NCI-H2196 treated with DMSO at 0.1 percent for 48 hours (cell line): Measurements from ENCODE around the gene SLC12A5.

Source experiments
- DNase-seq: peaks from one replicate; lab custom pipeline; 2025; ENCODE audit not compliant: unreplicated experiment; lab: John Stamatoyannopoulos, UW

The SLC12A5 gene

GRCh38 chr20:46025376-46025783 is 3.6 kb upstream of the SLC12A5 start:
- no peak for DNase-seq

DNA sequence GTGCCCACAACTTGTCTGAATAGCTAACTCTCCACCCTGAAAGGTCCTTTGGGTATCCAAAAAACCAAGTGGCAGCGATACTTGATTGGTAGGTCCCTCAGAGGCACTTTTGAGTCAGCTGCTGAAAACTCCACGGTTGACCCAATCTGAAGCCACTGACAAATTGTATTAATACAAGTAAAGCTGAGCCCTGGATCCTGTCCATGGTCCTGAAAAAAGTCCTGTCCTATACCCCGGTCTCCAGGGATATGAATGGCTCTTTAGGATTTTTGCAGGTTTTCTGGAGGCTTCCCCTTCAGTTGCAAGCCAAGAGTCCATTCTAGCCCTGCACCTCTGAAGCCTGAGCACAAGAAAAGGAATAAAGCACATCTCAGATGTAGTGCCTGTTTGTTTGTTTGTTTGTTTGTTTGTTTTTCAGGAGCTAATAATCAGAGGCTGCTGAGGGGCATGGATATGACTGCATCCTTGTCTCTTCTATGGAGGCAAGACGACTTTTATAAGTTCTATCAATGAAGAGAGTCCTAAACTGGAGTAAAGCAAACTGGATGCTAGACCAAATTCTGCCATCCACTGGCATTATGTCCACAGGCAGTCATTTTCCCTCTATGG is 1.7 kb upstream of the SLC12A5 start:
- no peak for DNase-seq

DNA sequence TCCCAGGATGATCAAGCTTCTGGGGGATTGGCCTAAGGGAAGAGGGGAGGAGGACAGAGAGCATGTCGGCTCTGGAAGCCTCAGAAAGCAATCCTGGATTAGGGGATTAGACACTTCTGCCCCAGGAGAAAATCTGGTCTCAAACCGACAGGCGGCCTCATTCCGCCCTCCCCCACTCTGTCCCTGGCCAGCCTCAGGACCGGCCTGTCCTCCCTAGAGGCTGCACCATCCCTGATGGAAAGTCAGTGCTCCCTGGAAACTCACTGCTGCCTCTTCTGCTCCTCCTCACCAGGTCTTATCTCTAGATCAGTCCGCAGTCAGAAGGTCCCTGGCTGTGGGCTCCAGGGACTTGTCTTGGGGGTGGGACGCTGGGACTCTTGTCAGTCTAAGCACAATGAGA is 905 bp upstream of the SLC12A5 start:
- no peak for DNase-seq

DNA sequence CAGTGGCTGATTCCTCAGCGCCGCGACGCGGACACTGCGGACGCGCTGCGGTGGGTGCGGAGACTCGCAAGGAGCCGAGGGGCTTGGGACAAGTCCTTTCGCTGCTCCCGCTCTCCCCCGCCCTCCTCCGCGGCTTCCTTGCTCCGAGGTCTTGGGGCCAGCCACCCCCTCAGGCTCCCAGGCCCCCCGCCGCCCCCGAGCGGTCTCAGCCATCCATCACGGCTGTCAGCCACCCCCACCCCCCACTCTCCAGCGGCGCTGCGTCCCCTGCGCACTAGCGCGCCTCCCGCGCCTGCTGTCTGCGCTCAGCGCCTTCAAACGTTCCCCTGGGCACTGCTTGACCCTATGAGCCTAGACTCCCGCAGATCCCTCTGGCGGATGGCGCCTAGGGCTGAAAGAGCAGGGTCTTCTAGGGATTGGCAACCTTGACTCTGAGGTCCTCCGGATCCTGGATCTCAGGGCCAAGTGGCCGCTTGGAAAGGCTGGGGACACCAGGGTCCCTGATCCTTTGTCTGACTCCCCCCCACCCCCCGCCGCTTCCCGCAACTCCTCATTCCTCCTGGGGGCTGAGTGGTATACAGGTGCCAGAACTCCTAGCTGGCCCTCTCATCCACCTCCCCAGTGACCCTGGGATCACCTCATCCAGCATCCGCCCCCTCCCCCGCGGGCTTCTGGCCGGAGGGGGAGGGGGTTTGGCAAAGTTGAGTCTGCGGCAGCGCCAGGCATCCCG is 1.4 kb downstream of the SLC12A5 start:
- no peak for DNase-seq

DNA sequence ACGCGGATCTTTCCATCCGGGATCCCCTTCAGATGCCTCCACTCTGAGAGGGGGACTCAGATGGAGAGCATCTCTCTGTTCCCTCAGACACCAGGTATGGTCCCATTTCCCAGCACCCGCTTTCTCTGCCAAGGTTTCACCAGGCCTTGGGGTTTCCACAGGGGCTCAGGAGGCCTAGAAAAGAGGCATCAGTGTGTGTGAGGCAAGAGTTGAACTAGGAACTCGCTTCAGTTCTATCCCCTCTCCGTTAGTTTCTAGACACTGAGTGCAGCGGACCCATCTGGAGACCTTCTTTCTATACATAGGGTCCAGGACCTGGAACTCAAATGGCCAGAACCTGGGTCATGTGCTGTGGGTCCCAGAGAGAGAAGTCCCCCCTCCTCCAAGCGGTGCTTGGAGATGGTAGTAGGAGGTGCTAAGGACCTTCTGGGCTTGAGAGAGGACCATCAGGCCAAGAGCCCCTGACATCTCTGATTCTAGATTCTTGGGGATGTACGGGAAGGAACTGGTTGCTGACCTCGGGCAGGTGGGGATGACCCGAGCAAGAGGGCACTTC is 2.1 kb downstream of the SLC12A5 start:
- no peak for DNase-seq

DNA sequence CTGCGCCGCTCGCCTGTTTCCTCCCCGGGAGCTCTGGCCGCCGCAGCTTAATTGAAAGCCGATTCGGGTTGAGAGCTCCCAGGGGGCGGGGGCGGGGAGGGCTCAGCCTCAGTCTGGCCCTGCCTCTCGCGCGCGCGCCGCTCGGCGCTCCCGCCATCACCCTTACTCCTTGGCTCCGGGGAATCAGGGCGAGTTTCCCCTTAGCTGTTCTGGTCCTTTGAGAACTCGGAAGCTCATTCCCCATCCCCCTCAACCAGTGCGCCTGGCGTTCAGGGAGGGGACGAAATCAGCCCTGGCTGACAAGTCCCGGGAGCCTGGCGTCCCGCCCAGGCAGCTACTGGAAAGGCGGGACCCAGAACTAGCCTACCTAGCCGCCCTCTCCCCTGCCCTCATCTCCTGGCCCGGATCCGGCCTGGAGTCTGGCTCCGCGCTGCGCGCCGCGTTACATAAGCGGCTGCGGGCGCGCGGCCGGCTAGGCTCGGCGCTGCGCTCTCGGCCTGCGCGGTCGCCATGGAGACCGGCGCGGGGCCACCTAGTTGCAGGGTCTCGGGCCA is 2.8 kb downstream of the SLC12A5 start:
- DNase-seq = peak; percentile 93

DNA sequence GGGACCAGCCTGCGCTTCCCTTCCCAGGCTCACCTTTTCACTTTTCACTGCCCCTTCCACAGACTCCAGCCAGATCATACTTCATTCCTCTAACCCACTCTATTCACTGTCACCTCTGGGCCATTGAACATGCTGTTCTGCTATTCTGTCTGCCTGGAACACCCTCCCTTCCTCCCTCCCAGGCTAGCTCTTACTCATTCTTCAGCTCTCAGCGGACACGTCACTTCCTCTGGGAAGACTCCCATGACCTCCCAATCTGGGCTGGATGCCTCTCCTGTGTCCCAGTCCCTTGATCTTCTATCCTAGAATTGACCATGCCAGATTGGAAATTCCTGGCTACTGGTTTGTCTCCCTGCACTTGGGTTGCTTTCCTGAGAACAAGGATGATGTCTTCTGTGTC is 5.0 kb downstream of the SLC12A5 start:
- DNase-seq = no peak

GRCh38 chr20:46035253-46035652 is 6.2 kb downstream of the SLC12A5 start:
- no peak for DNase-seq

- DNase-seq = no peak
These were observed 6.7 kb downstream of the SLC12A5 start for GRCh38 chr20:46035713-46036112.

DNA sequence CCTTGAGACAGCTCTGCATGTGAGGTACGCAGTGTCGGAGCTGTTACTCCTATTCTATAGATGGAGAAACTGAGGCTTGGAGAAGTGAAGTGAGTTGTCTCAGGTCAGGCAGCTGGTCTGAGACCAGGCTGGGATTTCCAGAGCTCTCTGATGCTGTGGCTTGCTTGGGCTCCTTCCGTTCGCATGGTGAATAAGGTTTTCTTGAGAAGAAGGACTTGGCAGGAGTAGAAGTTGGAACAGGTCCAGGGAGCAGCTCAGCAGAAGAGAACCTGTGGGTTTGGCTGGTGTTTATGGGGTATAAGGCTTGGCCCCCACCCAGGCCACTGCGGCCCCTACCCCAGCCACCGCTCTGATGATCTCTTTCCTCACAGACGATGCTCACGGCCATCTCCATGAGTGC is 7.4 kb downstream of the SLC12A5 start:
- no peak for DNase-seq

- DNase-seq = no peak
These were observed 8.0 kb downstream of the SLC12A5 start for GRCh38 chr20:46037036-46037435.

GRCh38 chr20:46040902-46041535 is 12.0 kb downstream of the SLC12A5 start:
- DNase-seq = no peak

GRCh38 chr20:46043556-46043955 is 14.5 kb downstream of the SLC12A5 start:
- no peak for DNase-seq

DNA sequence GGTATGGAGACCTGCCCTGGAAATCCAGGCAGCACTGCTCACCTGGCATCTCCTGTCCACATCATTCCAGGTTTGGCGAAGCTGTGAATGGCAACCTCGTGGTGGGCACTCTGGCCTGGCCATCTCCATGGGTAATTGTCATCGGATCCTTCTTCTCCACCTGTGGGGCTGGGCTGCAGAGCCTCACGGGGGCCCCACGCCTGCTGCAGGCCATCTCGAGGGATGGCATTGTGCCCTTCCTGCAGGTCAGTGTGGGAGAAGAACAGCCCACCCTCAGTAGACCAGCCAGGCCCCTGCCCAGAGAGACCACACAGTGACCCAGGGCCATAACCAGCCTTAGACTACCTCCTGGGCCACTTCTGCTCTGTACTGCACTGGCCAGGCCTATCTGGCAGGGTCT is 15.9 kb downstream of the SLC12A5 start:
- no peak for DNase-seq

DNA sequence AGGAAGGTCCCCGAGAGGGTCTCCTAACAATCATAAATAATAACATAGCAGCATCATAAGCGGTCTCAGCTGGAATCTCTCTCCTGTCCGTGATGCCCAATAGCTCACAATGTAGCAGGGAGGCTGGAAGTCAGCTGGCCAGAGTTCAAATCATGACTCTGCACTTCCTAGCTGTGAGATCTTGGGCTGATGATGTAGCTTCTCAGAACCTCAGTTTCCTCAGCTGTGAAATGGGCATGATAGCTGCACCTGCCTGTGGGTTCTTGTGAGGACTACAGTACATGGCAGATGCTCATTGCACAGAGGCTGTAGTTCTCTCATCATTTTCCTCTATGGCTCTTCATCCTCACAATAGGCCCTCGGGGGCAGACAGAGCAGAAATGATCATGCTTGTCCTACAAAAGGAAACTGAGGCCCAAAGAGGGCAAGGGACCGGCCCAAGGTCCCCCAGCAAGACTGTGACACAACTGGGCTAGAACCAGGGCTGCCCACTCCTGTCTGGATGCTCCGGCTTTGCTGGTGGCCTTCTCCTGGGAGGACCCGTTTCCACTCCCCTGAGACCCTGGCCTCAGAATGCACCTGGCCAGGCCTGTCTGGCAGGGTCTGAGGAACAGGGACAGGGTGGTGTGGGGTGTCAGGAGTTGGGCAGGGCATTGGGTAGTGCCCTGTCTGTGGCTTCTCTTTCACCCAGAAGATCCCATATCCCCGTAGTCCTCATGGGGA is 17.7 kb downstream of the SLC12A5 start:
- no peak for DNase-seq

GRCh38 chr20:46047821-46048220 is 18.8 kb downstream of the SLC12A5 start:
- no peak for DNase-seq

DNA sequence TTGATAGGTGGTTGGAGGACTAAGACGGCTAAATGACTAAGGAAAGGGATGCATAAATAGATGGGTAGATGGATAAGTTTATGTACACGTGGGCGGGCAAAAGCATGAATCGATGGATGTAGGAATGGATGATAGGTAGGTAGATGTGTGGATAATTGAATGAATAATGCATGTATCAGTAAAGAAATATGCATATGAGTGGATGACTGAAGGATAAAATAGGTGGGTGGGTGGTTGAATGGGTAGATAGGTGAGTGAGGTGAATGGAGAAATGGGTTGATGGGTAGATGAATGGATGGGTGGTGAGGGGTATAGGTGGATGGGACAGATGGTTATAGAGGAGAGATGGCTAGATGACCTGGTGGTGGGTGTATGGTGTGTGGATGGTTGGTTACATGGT is 20.2 kb downstream of the SLC12A5 start:
- DNase-seq = no peak

GRCh38 chr20:46049815-46050214 is 20.8 kb downstream of the SLC12A5 start:
- no peak for DNase-seq

DNA sequence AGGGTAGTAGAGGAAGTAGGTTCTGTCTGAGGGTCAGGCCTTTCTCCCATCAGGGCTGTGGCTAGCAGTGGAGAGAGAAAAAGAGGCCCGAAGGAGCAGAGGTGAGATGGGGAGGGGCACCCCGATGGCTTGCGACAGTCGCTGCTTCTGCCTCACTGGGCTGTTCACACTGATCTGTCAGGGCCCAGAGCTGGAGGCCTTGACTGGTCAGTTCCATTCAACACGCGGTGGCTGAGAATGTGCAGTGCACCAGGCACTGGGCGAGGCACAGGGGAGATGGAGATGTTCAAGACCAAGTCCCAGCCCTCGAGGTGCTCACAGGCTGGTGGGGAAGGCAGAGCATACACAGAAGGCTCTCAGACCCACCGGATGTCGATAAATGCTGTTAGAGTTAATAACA is 21.4 kb downstream of the SLC12A5 start:
- DNase-seq = no peak

DNA sequence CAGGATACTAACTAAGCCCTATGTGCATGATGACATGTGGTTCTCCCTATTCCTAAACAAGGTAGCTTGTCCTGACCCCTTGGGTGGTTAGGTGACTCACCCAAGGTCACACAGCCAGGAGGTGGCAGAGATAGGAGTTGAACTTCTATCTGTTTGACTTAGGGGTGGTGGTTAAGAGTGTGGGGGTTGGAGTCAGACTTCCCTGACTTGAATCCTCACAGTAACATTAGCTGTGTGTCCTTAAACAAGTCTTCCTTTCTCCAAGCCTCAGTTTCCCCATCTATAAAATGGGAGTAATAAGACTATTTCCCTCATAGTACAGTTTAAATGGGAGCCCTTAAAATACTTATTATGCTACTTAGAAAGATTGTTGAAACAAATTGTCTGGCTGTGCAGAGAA is 21.9 kb downstream of the SLC12A5 start:
- no peak for DNase-seq
